ENCODE data around the gene TPP2.

TPP2 gene

DNA sequence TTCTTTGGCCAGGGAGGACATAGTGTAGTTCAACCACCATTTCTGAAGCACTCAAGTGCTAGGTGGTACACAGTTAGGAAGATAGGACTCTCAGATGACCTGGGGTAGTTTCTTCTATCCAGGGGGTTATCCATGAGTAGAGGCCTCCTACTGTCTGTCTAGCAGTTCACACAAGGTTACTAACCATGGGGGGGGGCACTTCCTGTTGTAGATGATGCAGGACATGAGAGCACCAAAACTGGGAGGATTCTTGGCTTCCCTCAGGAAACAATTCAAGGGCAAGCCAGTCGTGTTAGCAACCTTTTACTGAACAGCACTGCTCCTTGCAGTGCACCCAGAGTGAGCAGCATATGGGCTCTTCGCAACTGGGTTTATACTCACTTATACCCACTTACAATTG, 8.9 kb upstream of the TPP2 start:
- Histone ChIP-seq H3K4me2 (ENCODE audit: low read depth, low read length) (no peak overlapping the region), H4K20me1 (ENCODE audit: insufficient read depth, low read length) (no peaks in the 10 kb centered on the region), H3F3A (ENCODE audit: insufficient read depth, low read length) (peaks cover 18% of the 10 kb centered on the region), H3K79me2 (ENCODE audit: low read length) (0 out of 2 replicates have a peak, but pooled peaks cover under 1% of the 10 kb centered on the region), H3K9me3 (replicated peaks; ENCODE audit: insufficient read depth, low read length) (no peaks in the 10 kb centered on the region), H3K4me3 (ENCODE audit: low read length) (no peak overlapping the region), H3K4me1 (ENCODE audit: low read length) (peaks cover 29% of the 10 kb centered on the region), H2AFZ (ENCODE audit: low read length) (no peak overlapping the region), H3K27ac (ENCODE audit: low read length) (no peak overlapping the region), H3K9me2 (replicated peaks; ENCODE audit: insufficient read depth, low read length) (no peaks in the 10 kb centered on the region), H3K36me3 (replicated peaks; ENCODE audit: insufficient read depth, low read length) (no peaks in the 10 kb centered on the region), H3K9ac (ENCODE audit: low read length) (no peak overlapping the region), H3K27me3 (replicated peaks; ENCODE audit: insufficient read depth, low read length) (no peaks in the 10 kb centered on the region)
- DNase-seq = no peak
- no peak for TF ChIP-seq EZH2phosphoT487 (IDR thresholded peaks at IDR 0.05; ENCODE audit: low read length)
- TF ChIP-seq, protein P1, sequence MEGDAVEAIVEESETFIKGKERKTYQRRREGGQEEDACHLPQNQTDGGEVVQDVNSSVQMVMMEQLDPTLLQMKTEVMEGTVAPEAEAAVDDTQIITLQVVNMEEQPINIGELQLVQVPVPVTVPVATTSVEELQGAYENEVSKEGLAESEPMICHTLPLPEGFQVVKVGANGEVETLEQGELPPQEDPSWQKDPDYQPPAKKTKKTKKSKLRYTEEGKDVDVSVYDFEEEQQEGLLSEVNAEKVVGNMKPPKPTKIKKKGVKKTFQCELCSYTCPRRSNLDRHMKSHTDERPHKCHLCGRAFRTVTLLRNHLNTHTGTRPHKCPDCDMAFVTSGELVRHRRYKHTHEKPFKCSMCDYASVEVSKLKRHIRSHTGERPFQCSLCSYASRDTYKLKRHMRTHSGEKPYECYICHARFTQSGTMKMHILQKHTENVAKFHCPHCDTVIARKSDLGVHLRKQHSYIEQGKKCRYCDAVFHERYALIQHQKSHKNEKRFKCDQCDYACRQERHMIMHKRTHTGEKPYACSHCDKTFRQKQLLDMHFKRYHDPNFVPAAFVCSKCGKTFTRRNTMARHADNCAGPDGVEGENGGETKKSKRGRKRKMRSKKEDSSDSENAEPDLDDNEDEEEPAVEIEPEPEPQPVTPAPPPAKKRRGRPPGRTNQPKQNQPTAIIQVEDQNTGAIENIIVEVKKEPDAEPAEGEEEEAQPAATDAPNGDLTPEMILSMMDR (IDR thresholded peaks at IDR 0.05; ENCODE audit: low read length) = no peak
- no peak for TF ChIP-seq EZH2 (optimal IDR thresholded peaks at IDR 0.05; ENCODE audit: low read depth, low read length)

DNA sequence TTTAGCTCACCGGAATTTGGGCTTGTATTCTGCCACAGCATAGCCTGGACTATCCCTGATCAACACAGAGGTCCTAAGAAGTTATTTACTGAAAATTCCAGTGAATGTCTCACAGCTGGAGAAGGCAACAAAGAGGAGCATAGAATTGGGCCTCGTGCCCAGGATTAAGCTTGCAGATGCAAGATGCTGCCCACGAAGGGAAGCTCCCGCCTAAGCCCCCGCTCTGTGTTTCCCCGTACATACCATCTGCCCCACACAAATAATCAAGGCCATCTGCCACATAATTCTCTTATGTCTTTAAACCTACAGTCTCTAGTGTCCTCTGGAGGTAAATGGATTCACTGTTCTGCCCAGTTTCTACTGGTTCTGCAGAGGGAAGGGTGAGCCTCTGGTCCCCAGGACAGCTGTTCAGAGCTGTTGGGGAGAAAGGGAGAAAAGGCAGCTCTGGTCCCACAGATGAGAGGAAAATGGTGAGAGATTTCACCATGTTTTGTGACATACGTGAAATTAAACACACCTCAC, 7.4 kb upstream of the TPP2 start:
- Histone ChIP-seq H3K27ac (ENCODE audit: low read length) (no peak overlapping the region), H3K27me3 (replicated peaks; ENCODE audit: insufficient read depth, low read length) (no peaks in the 10 kb centered on the region), H3K9ac (ENCODE audit: low read length) (no peak overlapping the region), H3K9me3 (replicated peaks; ENCODE audit: insufficient read depth, low read length) (no peaks in the 10 kb centered on the region; the same call in 1 of the 2 replicates), H4K20me1 (ENCODE audit: insufficient read depth, low read length) (no peaks in the 10 kb centered on the region), H3K4me1 (ENCODE audit: low read length) (peaks cover 34% of the 10 kb centered on the region), H3F3A (ENCODE audit: insufficient read depth, low read length) (peaks cover 27% of the 10 kb centered on the region), H3K4me3 (ENCODE audit: low read length) (no peak overlapping the region), H3K79me2 (ENCODE audit: low read length) (peaks cover 14% of the 10 kb centered on the region), H3K36me3 (replicated peaks; ENCODE audit: insufficient read depth, low read length) (no peaks in the 10 kb centered on the region), H3K4me2 (ENCODE audit: low read depth, low read length) (no peak overlapping the region), H3K9me2 (replicated peaks; ENCODE audit: insufficient read depth, low read length) (no peaks in the 10 kb centered on the region), H2AFZ (ENCODE audit: low read length) (no peak overlapping the region)
- TF ChIP-seq, protein P1 (IDR thresholded peaks at IDR 0.05; ENCODE audit: low read length) = no peak
- TF ChIP-seq EZH2 (optimal IDR thresholded peaks at IDR 0.05; ENCODE audit: low read depth, low read length) (no peak), EZH2phosphoT487 (IDR thresholded peaks at IDR 0.05; ENCODE audit: low read length) (no peak)
- no peak for DNase-seq

DNA sequence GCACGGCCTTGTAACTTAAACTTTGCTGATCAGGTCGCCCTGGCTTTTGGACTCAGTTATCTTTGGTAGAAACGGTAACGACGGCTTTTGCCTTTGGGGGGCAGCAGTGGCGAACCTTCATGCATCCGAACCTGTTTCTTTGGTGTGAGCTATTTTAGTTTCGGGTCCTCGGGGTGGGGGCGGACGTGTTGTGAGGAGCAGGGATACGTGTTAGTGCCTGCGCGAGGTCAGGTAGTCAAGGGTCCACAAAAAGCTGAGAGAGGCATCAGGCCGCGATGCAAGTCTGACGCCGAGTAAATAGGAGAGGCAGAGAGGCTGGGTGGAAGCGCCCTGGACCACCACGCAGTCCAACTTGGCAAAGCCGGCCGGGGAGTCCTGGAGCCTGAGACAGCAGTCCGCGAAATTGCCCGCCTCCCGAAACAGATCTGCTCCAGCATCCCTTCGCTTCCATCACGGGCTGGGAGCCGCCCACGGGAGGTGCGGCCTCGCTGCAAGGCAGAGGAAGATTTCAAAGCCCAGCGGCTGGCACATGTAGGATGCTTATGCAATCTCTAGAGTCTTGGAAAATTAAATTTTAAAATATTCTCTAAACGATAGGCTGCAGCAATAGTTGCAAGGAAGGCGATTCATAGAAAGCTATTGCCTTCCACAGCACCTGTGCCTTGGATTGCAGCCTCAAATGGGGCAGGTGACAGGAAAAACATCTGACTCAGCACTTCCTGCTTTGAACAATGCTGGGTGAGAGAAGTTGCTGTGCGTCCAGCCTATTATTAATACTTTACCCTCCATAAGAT, 4.6 kb upstream of the TPP2 start:
- DNase-seq = peak; percentile 94
- Histone ChIP-seq H3F3A (ENCODE audit: insufficient read depth, low read length) (peaks cover 41% of the 10 kb centered on the region), H2AFZ (ENCODE audit: low read length) (peak overlapping the region; percentile 69), H4K20me1 (ENCODE audit: insufficient read depth, low read length) (no peaks in the 10 kb centered on the region), H3K9me2 (replicated peaks; ENCODE audit: insufficient read depth, low read length) (no peaks in the 10 kb centered on the region), H3K4me1 (ENCODE audit: low read length) (peaks cover 33% of the 10 kb centered on the region), H3K9me3 (replicated peaks; ENCODE audit: insufficient read depth, low read length) (no peaks in the 10 kb centered on the region; the same call in 1 of the 2 replicates), H3K4me3 (ENCODE audit: low read length) (peak overlapping the region; percentile 71), H3K36me3 (replicated peaks; ENCODE audit: insufficient read depth, low read length) (no peaks in the 10 kb centered on the region), H3K9ac (ENCODE audit: low read length) (peak overlapping the region; percentile 83), H3K4me2 (ENCODE audit: low read depth, low read length) (peak overlapping the region; percentile 82), H3K27me3 (replicated peaks; ENCODE audit: insufficient read depth, low read length) (no peaks in the 10 kb centered on the region), H3K27ac (ENCODE audit: low read length) (peak overlapping the region; percentile 94), H3K79me2 (ENCODE audit: low read length) (peaks cover 36% of the 10 kb centered on the region)
- TF ChIP-seq, protein P1 (IDR thresholded peaks at IDR 0.05; ENCODE audit: low read length) = peak; percentile 78
- TF ChIP-seq EZH2phosphoT487 (IDR thresholded peaks at IDR 0.05; ENCODE audit: low read length) (no peak), EZH2 (optimal IDR thresholded peaks at IDR 0.05; ENCODE audit: low read depth, low read length) (no peak)
